CD14-positive monocyte (primary cell): ENCODE measurements around the gene FBXW7. TPM values are rescaled to one million over a fixed set of nuclear protein-coding genes. Genes with fewer than 3 reads are reported as not detected.

Experiments used
- DNase-seq, 3 donors: peaks; one replicate each; pipeline ENCODE4 v3.0.0-alpha.2; 2011 to 2022
- H2AFZ ChIP-seq: 2 replicates; pipeline ENCODE4 v1.6.0; 2012; ENCODE audit warnings: mild to moderate bottlenecking, low read depth, low read length, inconsistent platforms; ENCODE audit not compliant: insufficient read depth, poor library complexity, severe bottlenecking
- H3K27ac ChIP-seq, 2 donors: 1 replicate in 1 of 2; 2 replicates in 1 of 2; pipeline ENCODE4 v1.5.1; 2012 to 2013; ENCODE audit warnings: low read length in 2 of 2, control low read depth in 1 of 2, inconsistent platforms in 1 of 2, low read depth in 1 of 2, mild to moderate bottlenecking in 1 of 2
- H3K27me3 ChIP-seq, 2 donors: one replicate each; pipeline versions ENCODE4 v1.6.0 to v1.6.1; 2011 to 2013; ENCODE audit warnings: low read length in 2 of 2; ENCODE audit not compliant: control insufficient read depth in 2 of 2, insufficient read depth in 2 of 2
- H3K36me3 ChIP-seq, 2 donors: replicated peaks in 1 of 2; 1 replicate in 1 of 2; 2 replicates in 1 of 2; pipeline versions ENCODE4 v1.5.1 to v1.6.1; 2012 to 2013; ENCODE audit warnings: low read length in 2 of 2, control low read depth in 1 of 2, inconsistent platforms in 1 of 2, mild to moderate bottlenecking in 1 of 2; ENCODE audit not compliant: insufficient read depth in 2 of 2, control insufficient read depth in 1 of 2
- H3K4me1 ChIP-seq, 2 donors: 1 replicate in 1 of 2; 2 replicates in 1 of 2; pipeline versions ENCODE4 v1.5.1 to v1.6.1; 2012 to 2013; ENCODE audit warnings: low read length in 2 of 2, control low read depth in 1 of 2, inconsistent platforms in 1 of 2, mild to moderate bottlenecking in 1 of 2, moderate library complexity in 1 of 2; ENCODE audit not compliant: insufficient read depth in 2 of 2, control insufficient read depth in 1 of 2
- H3K4me2 ChIP-seq: replicated peaks from 2 replicates; pipeline ENCODE3; 2012; ENCODE audit warnings: low read length, moderate library complexity, mild to moderate bottlenecking; ENCODE audit not compliant: poor library complexity, severe bottlenecking; ENCODE audit errors: extremely low read depth
- H3K4me3 ChIP-seq, 3 experiments: fragments of 200-600 bp in 1 of 3; sonication (generic) in 1 of 3; replicated peaks in 1 of 3; 1 replicate in 2 of 3; 2 replicates in 1 of 3; pipeline ENCODE4 v1.5.1; 2011 to 2013; ENCODE audit warnings: low read length in 3 of 3, mild to moderate bottlenecking in 3 of 3, control low read depth in 2 of 3, low read depth in 2 of 3, inconsistent platforms in 1 of 3, moderate library complexity in 1 of 3
- H3K79me2 ChIP-seq: 2 replicates; pipeline ENCODE4 v1.6.0; 2012; ENCODE audit warnings: mild to moderate bottlenecking, control low read depth, inconsistent platforms, low read length, moderate library complexity; ENCODE audit not compliant: insufficient read depth
- H3K9ac ChIP-seq: 2 replicates; pipeline ENCODE4 v1.6.0; 2017; ENCODE audit warnings: low read length, mild to moderate bottlenecking; ENCODE audit not compliant: insufficient read depth, poor library complexity, severe bottlenecking
- H3K9me3 ChIP-seq, 2 donors: replicated peaks in 1 of 2; 1 replicate in 1 of 2; 2 replicates in 1 of 2; pipeline versions ENCODE4 v1.5.1 to v1.6.1; 2012 to 2013; ENCODE audit warnings: low read length in 2 of 2, control low read depth in 1 of 2; ENCODE audit not compliant: control insufficient read depth in 1 of 2, insufficient read depth in 1 of 2
- H4K20me1 ChIP-seq: 2 replicates; pipeline ENCODE4 v1.6.0; 2012; ENCODE audit warnings: mild to moderate bottlenecking, low read length, control low read depth, moderate library complexity; ENCODE audit not compliant: insufficient read depth
- H3K27ac Mint-ChIP-seq, 7 donors: one replicate each; pipeline ENCODE4 v1.8.0; 2020; ENCODE audit warnings: mild to moderate bottlenecking in 7 of 7, mixed read lengths in 7 of 7, moderate library complexity in 6 of 7, inconsistent platforms in 2 of 7
- H3K27me3 Mint-ChIP-seq, 3 donors: one replicate each; pipeline ENCODE4 v1.8.0; 2021 to 2022; ENCODE audit warnings: low read depth in 3 of 3, mild to moderate bottlenecking in 3 of 3, mixed read lengths in 3 of 3, moderate library complexity in 3 of 3, inconsistent platforms in 1 of 3
- H3K36me3 Mint-ChIP-seq, 2 donors: one replicate each; pipeline ENCODE4 v1.8.0; 2020; ENCODE audit warnings: mixed read lengths in 2 of 2, inconsistent platforms in 1 of 2, mild to moderate bottlenecking in 1 of 2
- H3K4me1 Mint-ChIP-seq: one replicate; pipeline ENCODE4 v1.8.0; 2020; ENCODE audit warnings: mild to moderate bottlenecking, mixed read lengths
- H3K4me3 Mint-ChIP-seq, 2 donors: one replicate each; pipeline ENCODE4 v1.8.0; 2020; ENCODE audit warnings: mild to moderate bottlenecking in 2 of 2, mixed read lengths in 2 of 2, moderate library complexity in 1 of 2
- H3K9me3 Mint-ChIP-seq, 7 donors: one replicate each; pipeline ENCODE4 v1.8.0; 2020 to 2022; ENCODE audit warnings: mixed read lengths in 7 of 7, mild to moderate bottlenecking in 6 of 7, moderate library complexity in 6 of 7, inconsistent platforms in 2 of 7
- CTCF ChIP-seq: fragments of 200-600 bp; IDR thresholded peaks from one replicate; pipeline ENCODE4 v1.8.0; 2022; ENCODE audit warnings: antibody characterized with exemption, mild to moderate bottlenecking
- WGBS: methylation state at CpG from one replicate; pipeline ENCODE4 v1.1.5; 2013; ENCODE audit warnings: missing lambda C conversion rate; ENCODE audit not compliant: insufficient coverage; 5-methylcytosine and 5-hydroxymethylcytosine counted together
- intact Hi-C, 2 donors: fragments of 100-400 bp; cut with micrococcal nuclease; formaldehyde crosslinking; loops; one replicate each; pipeline versions ENCODE4 v1.15.0 to v1.15.1; 2023
- polyA plus RNA-seq, 3 donors: library from polyadenylated mRNA; depleted of rRNA in 1 of 3; unstranded in 2 of 3; stranded (reverse) in 1 of 3; fragments of 300-500 nt in 2 of 3; fragments of >200 nt in 1 of 3; fragmentation: Illumina TruSeq in 2 of 3; gene quantifications; 1 replicate in 2 of 3; 2 replicates in 1 of 3; pipeline ENCODE4 v1.2.3, GENCODE V29; 2012 to 2021

The FBXW7 gene
- polyA plus RNA-seq, 3 donors = 25.1 to 44.9 (median 35.6) TPM

GRCh38 chr4:152516156-152516555 lies 19.7 kb downstream of the FBXW7 start:
- H4K20me1 ChIP-seq = peaks cover 100% of the 10 kb centered on the region
- intact Hi-C loops = no loop called here
- no peak overlapping the region for H3K9ac ChIP-seq
- H3K4me1 ChIP-seq = peaks cover 0 to 8% of the 10 kb centered on the region in 2 donors
- H3K27ac ChIP-seq = no peak overlapping the region
- no peaks in the 10 kb centered on the region for H3K9me3 ChIP-seq
- H3K4me3 Mint-ChIP-seq = no peak overlapping the region
- H3K27ac Mint-ChIP-seq = peak overlapping the region in 4 of 7 donors; percentile 14 to 55 (median 26)
- H3K4me2 ChIP-seq = no peak overlapping the region
- H2AFZ ChIP-seq = no peak overlapping the region
- peaks cover 0 to 1% (median 0%) of the 10 kb centered on the region in 3 donors for H3K27me3 Mint-ChIP-seq
- no peak for TF ChIP-seq CTCF
- peaks cover 94% of the 10 kb centered on the region for H3K79me2 ChIP-seq
- H3K4me3 ChIP-seq = no peak overlapping the region
- H3K27me3 ChIP-seq = no peaks in the 10 kb centered on the region
- H3K36me3 Mint-ChIP-seq = peaks cover 16 to 37% of the 10 kb centered on the region in 2 donors
- no peak for DNase-seq
- peaks cover 0 to 2% (median 0%) of the 10 kb centered on the region in 7 donors for H3K9me3 Mint-ChIP-seq
- peaks cover 3 to 26% of the 10 kb centered on the region in 2 donors for H3K36me3 ChIP-seq
- peaks cover 22% of the 10 kb centered on the region for H3K4me1 Mint-ChIP-seq
- WGBS = no CpG with 5 or more reads among the region's 8 CpGs

- H3K4me3 ChIP-seq = no peak overlapping the region
- Mint-ChIP-seq H3K9me3 (peaks cover 0 to 2% (median 0%) of the 10 kb centered on the region in 7 donors), H3K27me3 (peaks cover 0 to 1% (median 0%) of the 10 kb centered on the region in 3 donors), H3K4me1 (peaks cover 24% of the 10 kb centered on the region), H3K27ac (peak overlapping the region in 3 of 7 donors; percentile 34 to 66 (median 55)), H3K4me3 (no peak overlapping the region), H3K36me3 (peaks cover 16 to 36% of the 10 kb centered on the region in 2 donors)
- no peak for DNase-seq
- peaks cover 100% of the 10 kb centered on the region for H4K20me1 ChIP-seq
- no peaks in the 10 kb centered on the region for H3K27me3 ChIP-seq
- H3K4me2 ChIP-seq = no peak overlapping the region
- peaks cover 3 to 11% of the 10 kb centered on the region in 2 donors for H3K4me1 ChIP-seq
- H3K79me2 ChIP-seq = peaks cover 94% of the 10 kb centered on the region
- no peak overlapping the region for H3K9ac ChIP-seq
- 60% methylated on average over 1 of the region's 2 CpGs for WGBS
- no peak overlapping the region for H2AFZ ChIP-seq
- peaks cover 3 to 21% of the 10 kb centered on the region in 2 donors for H3K36me3 ChIP-seq
- no peak overlapping the region for H3K27ac ChIP-seq
- TF ChIP-seq CTCF = no peak
- H3K9me3 ChIP-seq = no peaks in the 10 kb centered on the region
- intact Hi-C loops = no loop called here
These were observed 20.2 kb downstream of the FBXW7 start for GRCh38 chr4:152515678-152516077.
